Measurements from ENCODE around the gene RGR. TPM values are rescaled to one million over a fixed set of nuclear protein-coding genes. Genes with fewer than 3 reads are reported as not detected.
A peak's percentile ranks its signal among the peaks of the same experiment; 100 is the strongest.

RGR gene
- total RNA-seq, 4 donors from 2014 or later: 0.33 to 2.5 (median 1.4) TPM; not detected in 1

DNA sequence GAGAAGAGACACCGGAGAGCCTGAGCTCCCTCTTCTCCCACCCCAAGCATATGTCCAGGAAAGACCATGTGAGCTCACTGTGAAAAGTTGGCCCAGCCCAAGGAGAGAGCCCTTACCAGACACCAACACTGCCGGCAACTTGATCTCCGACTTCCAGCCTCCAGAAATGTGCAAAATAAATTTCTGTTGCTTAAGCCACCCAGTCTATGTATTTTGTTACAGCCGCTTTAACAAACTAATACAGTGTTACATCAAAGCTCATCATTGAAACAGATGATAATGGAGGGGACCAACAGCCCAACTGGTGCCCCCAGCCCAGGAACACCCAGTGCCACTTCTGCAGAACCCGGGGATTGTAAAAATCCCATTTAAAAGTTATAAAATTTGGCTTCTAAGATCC is 18.9 kb downstream of the RGR start:
- WGBS: 88% methylated on average over 5 of the region's 5 CpGs
- TF ChIP-seq EP300 (IDR thresholded peaks at IDR 0.05): no peak
- no peak for TF ChIP-seq POLR2AphosphoS5 (IDR thresholded peaks at IDR 0.05)
- TF ChIP-seq CTCF (IDR thresholded peaks at IDR 0.05): no peak
- TF ChIP-seq POLR2A (IDR thresholded peaks at IDR 0.05; ENCODE audit: low read depth): no peak
- intact Hi-C loops (cut with DNase I): loop anchor here (2.0 to 5.0 kb wide), 2 partner anchors 114 to 277 kb away; no protein-coding TSS in a partner anchor

DNA sequence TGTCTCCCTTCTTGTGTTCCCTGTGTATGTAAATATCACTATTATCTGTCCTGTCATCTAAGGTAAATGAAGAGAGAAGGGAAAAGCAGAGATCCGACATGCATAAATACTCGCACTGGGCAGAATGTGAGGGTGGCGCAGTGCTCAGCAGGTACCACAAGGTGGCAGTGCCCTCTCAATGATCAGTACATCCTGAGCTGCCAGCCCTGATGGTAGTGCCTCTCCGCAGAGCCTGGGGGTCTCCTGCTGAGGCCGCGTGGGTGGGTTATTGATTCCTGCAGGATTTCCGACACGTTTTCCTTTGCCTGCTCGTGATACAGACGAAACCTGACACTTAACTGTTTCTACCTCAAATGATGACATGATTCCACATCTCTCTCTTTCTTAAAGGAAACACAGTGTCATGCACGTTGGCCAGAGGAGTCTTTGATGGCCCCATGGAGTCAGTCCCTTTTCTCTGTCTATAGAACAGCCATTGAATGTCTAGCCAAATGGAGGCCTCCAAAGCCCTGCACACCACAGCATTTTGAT is 19.8 kb downstream of the RGR start:
- 6% methylated on average over 11 of the region's 11 CpGs for WGBS
- Histone ChIP-seq H3K4me1 (peaks cover 0 to 5% (median 4%) of the 10 kb centered on the region in 4 donors), H3K9me3 (no peaks in the 10 kb centered on the region), H3K36me3 (no peaks in the 10 kb centered on the region), H3K27me3 (peaks cover 0 to 45% (median 0%) of the 10 kb centered on the region in 4 donors), H3K4me3 (no peak overlapping the region), H3K27ac (replicated peaks in 1 of 4) (no peak overlapping the region)
- intact Hi-C loops (cut with DNase I): loop anchor here (2.0 to 5.0 kb wide), 3 partner anchors 88 to 276 kb away; no protein-coding TSS in a partner anchor
- TF ChIP-seq CTCF (IDR thresholded peaks at IDR 0.05) (peak; percentile 86 to 97 (median 92)), POLR2AphosphoS5 (IDR thresholded peaks at IDR 0.05) (no peak)
- no peak for DNase-seq (ENCODE audit: extremely low spot score)

More for the DNA sequence above, 18.9 kb downstream of the RGR start:
- Histone ChIP-seq H3K4me3 (no peak overlapping the region), H3K36me3 (no peaks in the 10 kb centered on the region), H3K27me3 (peaks cover 0 to 51% (median 0%) of the 10 kb centered on the region in 4 donors), H3K4me1 (peaks cover 0 to 5% (median 4%) of the 10 kb centered on the region in 4 donors), H3K9me3 (no peaks in the 10 kb centered on the region), H3K27ac (replicated peaks in 1 of 4) (no peak overlapping the region)
- no peak for DNase-seq (ENCODE audit: extremely low spot score)

GRCh38 chr10:84265418-84265817 is 20.6 kb downstream of the RGR start:
- Histone ChIP-seq H3K4me3 (no peak overlapping the region), H3K36me3 (no peaks in the 10 kb centered on the region), H3K27ac (replicated peaks in 1 of 4) (no peak overlapping the region), H3K9me3 (no peaks in the 10 kb centered on the region), H3K4me1 (peaks cover 0 to 5% (median 4%) of the 10 kb centered on the region in 4 donors), H3K27me3 (peaks cover 0 to 44% (median 0%) of the 10 kb centered on the region in 4 donors)
- TF ChIP-seq EP300 (IDR thresholded peaks at IDR 0.05): no peak
- no peak for TF ChIP-seq POLR2A (IDR thresholded peaks at IDR 0.05; ENCODE audit: low read depth)
- TF ChIP-seq POLR2AphosphoS5 (IDR thresholded peaks at IDR 0.05): no peak
- TF ChIP-seq CTCF (IDR thresholded peaks at IDR 0.05): no peak
- WGBS: 79% methylated on average over 4 of the region's 4 CpGs
- intact Hi-C loops (cut with DNase I): loop anchor here (2.0 to 5.0 kb wide), 2 partner anchors 87 to 275 kb away; no protein-coding TSS in a partner anchor
- no peak for DNase-seq (ENCODE audit: extremely low spot score)

DNA sequence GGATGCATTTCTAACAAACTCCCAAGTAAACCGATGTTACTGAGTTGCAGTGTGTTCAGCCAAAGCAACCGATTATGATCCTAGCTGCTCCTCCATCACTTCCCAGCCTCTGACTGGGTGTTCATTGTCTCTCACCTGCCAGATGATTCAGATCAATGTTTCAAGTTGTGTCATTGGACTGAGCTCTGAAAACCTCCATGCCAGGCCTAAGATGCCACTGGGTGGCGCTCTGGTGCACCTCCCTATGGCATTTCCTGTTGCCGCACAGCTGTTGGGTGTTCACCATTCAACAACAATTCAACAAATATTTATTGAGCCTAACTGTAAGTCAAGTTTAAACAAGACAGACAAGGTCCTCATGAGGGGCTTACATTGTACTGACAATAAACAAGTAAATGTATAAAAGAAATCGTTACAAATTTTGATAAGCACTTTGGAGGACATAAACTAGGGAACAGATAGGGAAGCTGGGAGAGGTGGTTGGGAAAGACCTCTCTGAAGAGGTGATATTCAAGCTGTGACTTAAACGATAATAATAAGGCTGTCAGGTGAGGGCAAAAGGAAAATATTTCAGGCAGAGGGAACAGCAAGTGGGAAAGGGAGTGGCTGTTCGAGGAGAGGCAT is 22.8 kb downstream of the RGR start:
- Histone ChIP-seq H3K4me1 (peaks cover 0 to 5% (median 4%) of the 10 kb centered on the region in 4 donors), H3K36me3 (no peaks in the 10 kb centered on the region), H3K27me3 (peaks cover 0 to 39% (median 0%) of the 10 kb centered on the region in 4 donors), H3K27ac (replicated peaks in 1 of 4) (no peak overlapping the region), H3K9me3 (no peaks in the 10 kb centered on the region), H3K4me3 (no peak overlapping the region)
- no peak for DNase-seq (ENCODE audit: extremely low spot score)
- WGBS: 54% methylated on average over 7 of the region's 7 CpGs
- peak in 2 of 3 experiments; percentile 18 to 21 for TF ChIP-seq CTCF (IDR thresholded peaks at IDR 0.05)
- no peak for TF ChIP-seq POLR2A (IDR thresholded peaks at IDR 0.05; ENCODE audit: low read depth)
- intact Hi-C loops (cut with DNase I): loop anchor here (5.0 kb wide), 1 partner anchor 85 kb away; no protein-coding TSS in a partner anchor

Measured in esophagus muscularis mucosa (tissue), 4 donors.